GM12801 (cell line): Measurements from ENCODE around the gene KRT3.

Source experiments
- TF ChIP-seq, protein P1 (sequence below): IDR thresholded peaks from one replicate; pipeline ENCODE4 v1.5.1; 2011; ENCODE audit warnings: control low read depth; ENCODE audit not compliant: insufficient read length; ENCODE audit errors: extremely low read depth

Gene KRT3

GRCh38 chr12:52795694-52796428, at the start of gene KRT3:
Gene KRT3, minus strand, starts transcription at chr12:52796117. Its CDS starts 75 bp downstream, at chr12:52796042.
- TF ChIP-seq, protein P1, sequence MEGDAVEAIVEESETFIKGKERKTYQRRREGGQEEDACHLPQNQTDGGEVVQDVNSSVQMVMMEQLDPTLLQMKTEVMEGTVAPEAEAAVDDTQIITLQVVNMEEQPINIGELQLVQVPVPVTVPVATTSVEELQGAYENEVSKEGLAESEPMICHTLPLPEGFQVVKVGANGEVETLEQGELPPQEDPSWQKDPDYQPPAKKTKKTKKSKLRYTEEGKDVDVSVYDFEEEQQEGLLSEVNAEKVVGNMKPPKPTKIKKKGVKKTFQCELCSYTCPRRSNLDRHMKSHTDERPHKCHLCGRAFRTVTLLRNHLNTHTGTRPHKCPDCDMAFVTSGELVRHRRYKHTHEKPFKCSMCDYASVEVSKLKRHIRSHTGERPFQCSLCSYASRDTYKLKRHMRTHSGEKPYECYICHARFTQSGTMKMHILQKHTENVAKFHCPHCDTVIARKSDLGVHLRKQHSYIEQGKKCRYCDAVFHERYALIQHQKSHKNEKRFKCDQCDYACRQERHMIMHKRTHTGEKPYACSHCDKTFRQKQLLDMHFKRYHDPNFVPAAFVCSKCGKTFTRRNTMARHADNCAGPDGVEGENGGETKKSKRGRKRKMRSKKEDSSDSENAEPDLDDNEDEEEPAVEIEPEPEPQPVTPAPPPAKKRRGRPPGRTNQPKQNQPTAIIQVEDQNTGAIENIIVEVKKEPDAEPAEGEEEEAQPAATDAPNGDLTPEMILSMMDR, result no peak

DNA sequence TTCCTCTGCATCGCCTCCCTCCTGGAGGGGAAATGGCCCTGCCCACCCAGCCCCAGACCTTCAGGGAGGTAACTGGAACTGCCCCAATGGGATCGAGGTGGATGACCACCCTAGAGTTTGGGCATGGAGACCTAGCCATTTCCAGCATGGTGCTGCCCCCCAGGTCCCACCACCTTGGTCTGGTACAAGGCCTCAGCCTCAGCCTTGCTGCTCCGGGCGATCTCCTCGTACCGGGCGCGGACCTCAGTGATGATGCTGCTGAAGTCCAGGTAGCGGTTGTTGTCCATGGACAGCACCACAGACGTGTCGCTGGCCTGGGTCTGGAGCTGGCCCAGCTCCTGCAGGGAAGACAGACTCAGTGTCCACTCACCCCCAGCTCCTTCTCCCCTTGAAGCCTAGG, 48.5 kb upstream of the KRT3 start:
- TF ChIP-seq, protein P1, result no peak

DNA sequence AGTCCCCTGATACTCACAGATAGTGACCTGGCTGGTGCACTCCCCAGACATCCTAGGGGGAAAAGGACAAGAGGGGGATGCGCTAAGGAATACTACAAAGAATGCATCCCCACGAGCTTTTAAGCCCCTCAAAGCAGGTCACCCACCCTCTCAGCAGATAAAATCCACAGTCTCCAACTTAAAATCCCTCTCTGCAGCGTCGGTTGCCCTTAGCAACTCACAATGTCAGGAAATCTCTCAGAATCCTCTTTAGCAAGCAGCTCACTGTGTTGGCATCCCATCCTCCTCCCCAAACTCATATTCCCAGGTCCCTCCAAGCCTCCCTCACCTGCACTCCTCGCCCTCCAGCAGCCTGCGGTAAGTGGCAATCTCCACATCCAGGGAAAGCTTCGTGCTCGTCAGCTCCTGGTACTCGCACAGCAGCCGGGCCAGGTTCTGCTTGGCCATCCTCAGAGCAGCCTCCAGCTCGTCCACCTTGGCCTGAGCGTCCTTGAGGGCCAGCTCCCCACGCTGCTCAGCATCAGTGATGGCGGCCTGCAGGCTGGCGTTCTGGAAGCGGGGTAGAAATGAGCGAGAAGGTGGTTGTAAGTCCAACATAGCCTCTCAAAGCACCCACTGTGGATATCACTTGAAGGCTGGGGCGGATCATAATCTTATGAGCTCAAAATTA, 43.7 kb upstream of the KRT3 start:
- TF ChIP-seq, protein P1, result no peak

DNA sequence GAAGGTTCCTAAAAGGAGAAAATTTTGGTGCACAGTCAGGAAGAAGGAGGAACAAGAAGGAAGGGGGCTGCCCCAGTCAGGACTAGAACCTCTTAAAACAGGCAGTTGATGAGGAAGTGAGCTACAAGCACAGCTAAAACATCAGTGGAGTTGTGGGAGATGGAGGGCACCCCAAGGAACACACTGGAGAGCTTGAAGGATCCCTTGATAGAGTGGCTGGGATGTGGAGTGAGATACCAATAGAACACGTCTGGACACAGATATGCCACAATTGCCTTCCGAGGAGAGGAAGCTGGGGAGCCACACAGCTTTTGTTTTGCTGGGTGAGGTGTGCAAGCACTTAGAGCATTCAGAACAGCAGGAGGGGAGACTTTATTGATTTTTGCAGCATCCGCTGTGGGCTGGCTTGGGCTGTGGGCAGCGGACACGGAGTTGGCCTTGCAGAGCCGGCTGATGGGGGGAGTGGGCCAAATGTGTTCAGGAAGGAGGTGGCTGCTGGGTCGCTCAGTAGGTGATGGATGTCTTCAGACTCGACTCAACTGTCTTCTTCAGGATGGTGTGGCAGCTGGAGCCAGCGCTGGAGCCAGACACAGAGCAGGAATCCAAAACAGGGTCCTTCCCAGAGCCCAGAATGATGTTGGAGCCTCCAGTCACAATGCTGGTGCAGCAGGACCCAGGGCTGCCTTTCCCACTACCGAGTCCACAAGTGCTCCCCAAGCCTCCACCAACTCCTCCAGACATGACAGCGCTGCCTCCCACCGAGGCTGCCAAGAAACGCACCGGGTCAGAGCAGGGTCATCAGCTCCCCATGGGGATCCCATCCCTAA, 42.9 kb upstream of the KRT3 start:
- TF ChIP-seq, protein P1, result no peak

- TF ChIP-seq, protein P1, result no peak
Measured at GRCh38 chr12:52837781-52838608, 42.1 kb upstream of the KRT3 start.

GRCh38 chr12:52837413-52837741, 41.5 kb upstream of the KRT3 start:
- TF ChIP-seq, protein P1, result no peak
